Activated naive CD8-positive, alpha-beta T cell (primary cell): ENCODE measurements around the gene BRF1.
A peak's percentile ranks its signal among the peaks of the same experiment; 100 is the strongest.
"Not testable (repeated sequence)": the region's sequence is repeated elsewhere in the genome, so short reads cannot be mapped to it uniquely, and the experiment has no call there.

Experiments used
- H3K27ac Mint-ChIP-seq: one replicate; pipeline ENCODE4 v1.8.0; 2021; ENCODE audit warnings: mixed read lengths
- H3K27me3 Mint-ChIP-seq: one replicate; pipeline ENCODE4 v1.8.0; 2021; ENCODE audit warnings: mixed read lengths
- H3K36me3 Mint-ChIP-seq: one replicate; pipeline ENCODE4 v1.8.0; 2021; ENCODE audit warnings: mixed read lengths
- H3K4me1 Mint-ChIP-seq: one replicate; pipeline ENCODE4 v1.8.0; 2021; ENCODE audit warnings: low read depth, mixed read lengths
- H3K4me3 Mint-ChIP-seq: one replicate; pipeline ENCODE4 v1.8.0; 2021; ENCODE audit warnings: mild to moderate bottlenecking, mixed read lengths
- H3K9me3 Mint-ChIP-seq: one replicate; pipeline ENCODE4 v1.8.0; 2021; ENCODE audit warnings: low read depth, mixed read lengths

The BRF1 gene

DNA sequence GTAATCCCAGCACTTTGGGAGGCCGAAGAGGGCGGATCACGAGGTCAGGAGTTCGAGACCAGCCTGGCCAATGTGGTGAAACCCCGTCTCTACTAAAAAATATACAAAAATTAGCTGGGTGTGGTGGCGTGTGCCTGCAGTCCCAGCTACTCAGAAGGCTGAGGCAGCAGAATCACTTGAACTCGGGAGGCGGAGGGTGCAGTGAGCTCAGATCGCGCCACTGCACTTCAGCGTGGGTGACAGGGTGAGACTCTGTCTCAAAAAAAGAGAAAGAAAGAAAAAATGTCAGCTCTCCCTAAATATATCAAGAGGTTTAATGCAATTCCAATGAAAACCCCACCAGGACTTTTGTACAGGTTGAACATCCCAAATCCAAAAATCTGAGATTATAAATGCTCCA lies 3.5 kb downstream of the BRF1 start:
- not testable (repeated sequence) for H3K9me3 Mint-ChIP-seq, H3K27me3 Mint-ChIP-seq, H3K36me3 Mint-ChIP-seq, H3K27ac Mint-ChIP-seq, H3K4me3 Mint-ChIP-seq
- H3K4me1 Mint-ChIP-seq, result peaks cover 42% of the 10 kb centered on the region

- H3K4me1 Mint-ChIP-seq, result peaks cover 47% of the 10 kb centered on the region
- peak overlapping the region; percentile 63 for H3K4me3 Mint-ChIP-seq
- no peaks in the 10 kb centered on the region for H3K36me3 Mint-ChIP-seq
- no peaks in the 10 kb centered on the region for H3K9me3 Mint-ChIP-seq
- no peaks in the 10 kb centered on the region for H3K27me3 Mint-ChIP-seq
- H3K27ac Mint-ChIP-seq, result peak overlapping the region; percentile 59
Observed at GRCh38 chr14:105294142-105294597, 6.6 kb downstream of the BRF1 start.

DNA sequence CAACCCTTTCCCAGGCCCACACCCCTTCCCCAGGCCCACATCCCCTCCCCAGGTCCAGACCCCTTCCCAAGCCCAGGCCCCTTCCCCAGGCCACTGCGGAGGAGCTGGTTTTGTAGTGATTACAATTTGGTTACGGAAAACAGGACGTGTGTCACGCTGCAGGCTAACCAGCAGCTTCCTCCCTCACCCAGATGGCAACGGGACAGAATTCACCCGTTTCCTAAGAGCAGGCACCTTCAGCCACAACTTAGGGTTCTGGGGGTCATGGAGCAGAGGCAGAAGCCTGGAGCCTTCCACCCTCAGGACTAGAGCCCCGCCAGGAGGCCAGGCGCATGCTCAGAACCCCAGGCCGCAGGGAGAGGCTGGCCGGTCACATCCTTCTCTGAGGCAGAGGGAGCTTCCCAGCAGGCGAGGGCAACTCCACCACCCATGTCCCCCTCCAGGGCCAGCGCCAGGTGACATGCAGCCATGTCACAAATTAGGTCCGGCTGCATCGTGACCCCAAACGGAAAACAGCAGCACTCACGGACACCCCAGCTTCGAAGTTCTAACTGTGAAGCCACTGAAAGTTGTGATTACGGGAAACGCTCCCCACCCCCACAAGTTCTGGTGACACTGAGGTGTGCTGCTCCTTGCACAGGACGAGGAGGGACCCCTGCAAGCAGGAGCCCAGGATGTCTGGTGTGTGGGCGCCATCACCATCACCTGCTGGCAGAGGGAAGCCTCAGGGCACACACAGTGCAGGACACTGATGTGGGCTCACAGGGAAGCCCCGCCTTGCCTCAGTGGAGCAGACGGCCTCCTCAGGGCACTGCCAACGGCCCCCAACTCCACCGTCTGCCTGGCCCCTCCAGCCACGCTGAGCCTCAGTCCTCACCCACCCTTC lies 7.7 kb downstream of the BRF1 start:
- Mint-ChIP-seq H3K27ac (peak overlapping the region; percentile 28), H3K9me3 (no peaks in the 10 kb centered on the region), H3K4me1 (peaks cover 43% of the 10 kb centered on the region), H3K36me3 (no peaks in the 10 kb centered on the region), H3K4me3 (peak overlapping the region; percentile 63), H3K27me3 (no peaks in the 10 kb centered on the region)

- Mint-ChIP-seq H3K4me1 (peaks cover 43% of the 10 kb centered on the region), H3K4me3 (no peak overlapping the region), H3K27ac (peak overlapping the region; percentile 46), H3K27me3 (no peaks in the 10 kb centered on the region), H3K9me3 (no peaks in the 10 kb centered on the region), H3K36me3 (no peaks in the 10 kb centered on the region)
Observed at GRCh38 chr14:105290621-105291346, 10.0 kb downstream of the BRF1 start.

GRCh38 chr14:105288936-105289335 lies 11.9 kb downstream of the BRF1 start:
- H3K9me3 Mint-ChIP-seq, H3K4me3 Mint-ChIP-seq, H3K27ac Mint-ChIP-seq, H3K27me3 Mint-ChIP-seq, H3K36me3 Mint-ChIP-seq: not testable (repeated sequence)
- peaks cover 43% of the 10 kb centered on the region for H3K4me1 Mint-ChIP-seq

- H3K27ac Mint-ChIP-seq, result no peak overlapping the region
- no peak overlapping the region for H3K4me3 Mint-ChIP-seq
- H3K27me3 Mint-ChIP-seq, result no peaks in the 10 kb centered on the region
- H3K9me3 Mint-ChIP-seq, result no peaks in the 10 kb centered on the region
- no peaks in the 10 kb centered on the region for H3K36me3 Mint-ChIP-seq
- H3K4me1 Mint-ChIP-seq, result peaks cover 35% of the 10 kb centered on the region
Observed at GRCh38 chr14:105287249-105288102, 13.3 kb downstream of the BRF1 start.

DNA sequence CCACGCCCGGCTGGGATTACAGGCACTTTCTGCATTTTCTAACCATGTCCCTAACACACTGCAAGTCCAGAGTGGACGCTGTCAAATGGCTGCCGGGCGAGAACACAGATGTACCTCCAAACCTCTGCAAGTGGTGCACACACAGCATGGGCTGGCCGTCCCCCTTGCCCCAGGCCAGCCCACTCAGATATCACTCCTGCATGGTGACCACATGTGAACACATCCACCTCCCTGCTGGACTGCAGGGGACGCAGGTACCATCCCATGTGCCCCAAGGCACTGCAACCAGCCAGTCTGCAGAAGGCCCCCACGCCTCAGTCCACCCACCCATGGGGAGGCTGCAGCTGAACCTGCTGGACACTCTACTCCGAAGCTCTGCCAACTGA lies 14.0 kb downstream of the BRF1 start:
- Mint-ChIP-seq H3K4me1 (peaks cover 39% of the 10 kb centered on the region), H3K27me3 (no peaks in the 10 kb centered on the region), H3K36me3 (no peaks in the 10 kb centered on the region), H3K9me3 (no peaks in the 10 kb centered on the region), H3K27ac (no peak overlapping the region), H3K4me3 (no peak overlapping the region)

DNA sequence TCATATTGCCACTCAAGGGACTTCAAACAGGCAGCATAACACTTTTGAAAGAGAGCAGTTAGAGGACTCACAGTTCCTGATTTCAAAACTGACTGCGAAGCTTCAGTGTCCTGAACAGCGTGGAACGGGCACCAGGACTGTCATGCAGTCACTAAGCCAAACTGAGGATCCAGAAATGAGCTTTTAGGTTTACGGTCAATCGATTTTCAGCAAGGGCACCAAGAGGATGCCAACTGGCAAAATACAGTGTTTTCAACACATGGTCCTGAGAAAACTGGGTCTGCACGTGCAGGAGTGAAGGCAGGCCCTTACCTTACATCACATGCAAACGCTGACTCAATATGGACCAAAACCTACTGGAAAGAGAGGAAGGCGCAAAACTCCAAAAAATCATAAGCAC lies 15.6 kb downstream of the BRF1 start:
- H3K27ac Mint-ChIP-seq, result no peak overlapping the region
- peaks cover 31% of the 10 kb centered on the region for H3K4me1 Mint-ChIP-seq
- H3K9me3 Mint-ChIP-seq, result no peaks in the 10 kb centered on the region
- H3K36me3 Mint-ChIP-seq, result no peaks in the 10 kb centered on the region
- H3K4me3 Mint-ChIP-seq, result no peak overlapping the region
- H3K27me3 Mint-ChIP-seq, result no peaks in the 10 kb centered on the region

GRCh38 chr14:105283899-105284298 lies 16.9 kb downstream of the BRF1 start:
- Mint-ChIP-seq H3K9me3 (no peaks in the 10 kb centered on the region), H3K27ac (peak overlapping the region; percentile 54), H3K27me3 (no peaks in the 10 kb centered on the region), H3K4me3 (no peak overlapping the region), H3K36me3 (no peaks in the 10 kb centered on the region), H3K4me1 (peaks cover 28% of the 10 kb centered on the region)

GRCh38 chr14:105283028-105283427 lies 17.8 kb downstream of the BRF1 start:
- no peak overlapping the region for H3K27ac Mint-ChIP-seq
- H3K4me1 Mint-ChIP-seq, result peaks cover 28% of the 10 kb centered on the region
- H3K36me3 Mint-ChIP-seq, result no peaks in the 10 kb centered on the region
- no peak overlapping the region for H3K4me3 Mint-ChIP-seq
- H3K27me3 Mint-ChIP-seq, result no peaks in the 10 kb centered on the region
- no peaks in the 10 kb centered on the region for H3K9me3 Mint-ChIP-seq

- Mint-ChIP-seq H3K4me1 (peaks cover 28% of the 10 kb centered on the region), H3K36me3 (no peaks in the 10 kb centered on the region), H3K27ac (no peak overlapping the region), H3K27me3 (no peaks in the 10 kb centered on the region), H3K4me3 (no peak overlapping the region), H3K9me3 (no peaks in the 10 kb centered on the region)
Observed at GRCh38 chr14:105282098-105282725, 18.6 kb downstream of the BRF1 start.

DNA sequence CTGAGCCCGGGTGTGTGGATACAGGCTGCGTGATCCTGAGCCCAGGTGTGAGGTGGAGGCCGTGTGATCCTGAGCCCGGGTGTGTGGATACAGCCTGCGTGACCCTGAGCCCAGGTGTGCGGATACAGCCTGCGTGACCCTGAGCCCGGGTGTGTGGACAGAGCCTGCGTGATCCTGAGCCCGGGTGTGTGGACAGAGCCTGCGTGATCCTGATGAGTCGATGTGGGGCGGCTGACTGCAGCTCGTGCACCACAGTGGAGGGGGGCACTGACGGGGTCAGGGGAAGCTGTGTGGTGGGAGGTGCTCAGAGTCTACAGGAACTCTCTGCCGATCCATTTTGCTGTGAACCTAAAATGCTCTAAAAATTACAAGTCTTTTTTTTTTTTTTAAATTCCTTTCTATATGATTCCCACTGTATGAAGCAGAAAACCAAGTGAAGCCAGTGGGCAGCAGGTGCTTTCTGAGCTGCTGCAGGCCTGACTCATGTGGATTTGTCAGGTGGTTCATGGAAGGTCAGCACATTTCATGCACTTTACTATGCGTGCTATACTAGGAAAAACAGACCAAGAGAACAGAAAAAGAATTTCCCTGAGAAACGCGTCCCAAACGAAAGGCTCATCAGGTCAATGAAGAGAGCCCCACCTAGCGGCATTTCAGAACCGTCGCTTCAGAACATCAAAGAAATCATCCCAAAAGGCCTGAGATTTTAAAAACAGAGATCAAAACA lies 19.3 kb downstream of the BRF1 start:
- peaks cover 27% of the 10 kb centered on the region for H3K4me1 Mint-ChIP-seq
- H3K27me3 Mint-ChIP-seq, result no peaks in the 10 kb centered on the region
- no peak overlapping the region for H3K4me3 Mint-ChIP-seq
- no peaks in the 10 kb centered on the region for H3K9me3 Mint-ChIP-seq
- no peak overlapping the region for H3K27ac Mint-ChIP-seq
- H3K36me3 Mint-ChIP-seq, result no peaks in the 10 kb centered on the region

DNA sequence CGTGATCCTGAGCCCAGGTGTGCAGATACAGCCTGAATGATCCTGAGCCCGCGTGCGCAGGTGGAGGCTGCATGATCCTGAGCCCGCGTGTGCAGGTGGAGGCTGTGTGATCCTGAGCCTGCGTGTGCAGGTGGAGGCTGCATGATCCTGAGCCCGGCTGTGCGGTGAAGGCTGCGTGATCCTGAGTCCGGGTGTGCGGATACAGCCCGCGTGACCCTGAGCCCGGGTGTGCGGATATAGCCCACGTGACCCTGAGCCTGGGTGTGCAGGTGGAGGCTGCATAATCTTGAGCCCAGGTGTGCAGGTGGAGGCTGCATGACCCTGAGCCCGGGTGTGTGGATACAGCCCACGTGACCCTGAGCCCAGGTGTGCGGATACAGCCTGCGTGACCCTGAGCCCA lies 20.3 kb downstream of the BRF1 start:
- H3K4me3 Mint-ChIP-seq, result no peak overlapping the region
- H3K36me3 Mint-ChIP-seq, result no peaks in the 10 kb centered on the region
- H3K4me1 Mint-ChIP-seq, result peaks cover 25% of the 10 kb centered on the region
- no peaks in the 10 kb centered on the region for H3K9me3 Mint-ChIP-seq
- no peak overlapping the region for H3K27ac Mint-ChIP-seq
- H3K27me3 Mint-ChIP-seq, result no peaks in the 10 kb centered on the region
